ENCODE data around the gene RBPMS2. TPM values are rescaled to one million over a fixed set of nuclear protein-coding genes. Genes with fewer than 3 reads are reported as not detected.

RBPMS2 gene
- polyA plus RNA-seq, 2 of the 4 experiments (the other 2 are of a cell fraction): 3.0 to 8.7 TPM

GRCh38 chr15:64701051-64701450 is 74.3 kb downstream of the RBPMS2 start (continued):
- TF ChIP-seq PHF8 (IDR thresholded peaks at IDR 0.05; ENCODE audit: borderline replicate concordance, low read depth) (no peak), ZSCAN20 (CRISPR knock-in tag; IDR thresholded peaks at IDR 0.05) (no peak), MAFK (IDR thresholded peaks at IDR 0.05; ENCODE audit: partially characterized antibody) (no peak), CHD4 (IDR thresholded peaks at IDR 0.05; ENCODE audit: borderline replicate concordance) (no peak), NPAS2 (CRISPR knock-in tag; IDR thresholded peaks at IDR 0.05; ENCODE audit: borderline replicate concordance) (no peak), CHD2 (IDR thresholded peaks at IDR 0.05; ENCODE audit: low read length, partially characterized antibody) (no peak)

- no peak for FAIRE-seq
- 92% methylated on average over 7 of the region's 7 CpGs for WGBS (ENCODE audit: missing lambda C conversion rate)
- ChIA-PET POLR2A (no interaction called here), CTCF (interaction anchor here (1.2 to 27.3 kb wide), 3 partner anchors 9 to 25 kb away, joined by 7 to 1052 read pairs (median 187); no protein-coding TSS in a partner anchor)
- H3K4me2 ChIP-seq: peak overlapping the region; percentile 76
- no peak for DNase-seq (ENCODE audit: low read depth in 1 of 2, low spot score in 1 of 2)
- no peak for ATAC-seq
- H3K4me3 ChIP-seq: no peak overlapping the region
- no peak for TF ChIP-seq BCL3 (IDR thresholded peaks at IDR 0.05)
- no peak for TF ChIP-seq HDAC2 (IDR thresholded peaks at IDR 0.05)
- TF ChIP-seq MAZ (IDR thresholded peaks at IDR 0.05; ENCODE audit: borderline replicate concordance, low read depth, low read length): no peak
- H3K9me3 ChIP-seq: no peaks in the 10 kb centered on the region
- peaks cover 56% of the 10 kb centered on the region for H3K4me1 ChIP-seq
- H3K27ac ChIP-seq: peak overlapping the region in 1 of 2 experiments; percentile 20; a peak in 1 of 6 replicates
These were observed 75.5 kb downstream of the RBPMS2 start for GRCh38 chr15:64699751-64700388.

GRCh38 chr15:64698823-64699222 is 76.6 kb downstream of the RBPMS2 start:
- FAIRE-seq: no peak
- Histone ChIP-seq H3K9me3 (no peaks in the 10 kb centered on the region), H3K27ac (no peak overlapping the region), H3K4me2 (peak overlapping the region; percentile 76; the same call in 2 of the 3 replicates), H3K4me3 (no peak overlapping the region), H3K4me1 (peaks cover 57% of the 10 kb centered on the region)
- ChIA-PET POLR2A (no interaction called here), CTCF (interaction anchor here (10.1 to 27.3 kb wide), 2 partner anchors 16 to 26 kb away, joined by 187 to 1052 read pairs; no protein-coding TSS in a partner anchor)
- ATAC-seq: no peak
- DNase-seq (ENCODE audit: low read depth in 1 of 2, low spot score in 1 of 2): no peak
- TF ChIP-seq MAZ (IDR thresholded peaks at IDR 0.05; ENCODE audit: borderline replicate concordance, low read depth, low read length) (no peak), BCL3 (IDR thresholded peaks at IDR 0.05) (no peak), USF2 (IDR thresholded peaks at IDR 0.05) (no peak), ZNF302 (CRISPR knock-in tag; IDR thresholded peaks at IDR 0.05) (no peak), FOXS1 (CRISPR knock-in tag; IDR thresholded peaks at IDR 0.05) (no peak), TP53 (CRISPR knock-in tag; IDR thresholded peaks at IDR 0.05) (no peak), SREBF2 (IDR thresholded peaks at IDR 0.05) (no peak), HEYL (CRISPR knock-in tag; IDR thresholded peaks at IDR 0.05) (no peak), ESRRA (IDR thresholded peaks at IDR 0.05; ENCODE audit: borderline replicate concordance, low read length) (no peak), ZC3H11A (IDR thresholded peaks at IDR 0.05) (no peak), MYC (IDR thresholded peaks at IDR 0.05; ENCODE audit: borderline replicate concordance, low read length) (no peak), NFE2L2 (conservative IDR thresholded peaks at IDR 0.05; ENCODE audit: low read length) (no peak), JUNB (IDR thresholded peaks at IDR 0.05) (no peak), CBX8 (IDR thresholded peaks at IDR 0.05) (no peak), RFX5 (IDR thresholded peaks at IDR 0.05) (no peak)
